ENCODE results near the gene SERPINF2.

Gene SERPINF2

DNA sequence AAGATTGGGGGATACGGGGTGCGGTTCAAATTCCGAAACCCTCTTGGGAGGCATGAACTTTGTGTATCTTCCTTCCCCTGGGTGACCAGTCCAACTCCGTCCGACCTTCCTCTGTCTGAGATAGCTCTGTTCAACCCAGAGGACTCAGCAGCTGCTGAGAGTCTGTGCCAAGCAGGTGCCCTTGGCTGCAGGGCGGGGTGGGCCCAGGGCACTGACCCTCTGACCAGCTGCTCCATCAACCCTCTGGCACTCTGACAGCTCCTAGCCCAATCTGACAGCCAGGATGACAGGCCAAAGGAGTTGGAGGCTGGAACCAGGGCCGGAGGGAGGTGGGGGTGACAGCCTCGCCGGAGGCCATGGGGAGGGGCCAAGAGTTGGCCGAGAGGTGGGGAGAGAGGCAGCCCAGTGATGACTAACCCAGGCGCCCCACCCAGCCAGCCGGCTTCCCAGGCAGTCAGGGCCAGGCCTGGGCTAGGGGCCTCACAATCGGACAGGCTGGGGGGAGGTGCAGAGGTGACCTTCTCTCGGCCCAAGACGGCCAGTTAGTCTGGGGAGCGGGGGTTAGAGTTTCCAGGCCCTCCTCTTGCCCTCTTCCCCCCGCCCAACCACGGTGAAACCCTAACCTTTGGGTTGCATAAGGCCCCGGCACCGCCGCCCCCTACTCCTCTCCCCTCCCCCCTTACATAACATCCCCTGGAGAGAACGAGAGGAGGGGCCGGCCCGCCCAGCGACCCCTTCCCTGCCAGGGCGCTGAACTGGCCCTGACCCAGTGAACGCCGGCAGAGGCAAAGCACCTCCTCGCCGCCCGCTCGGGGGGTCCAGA lies 27.5 kb upstream of the SERPINF2 start:
- ChIA-PET POLR2A (interaction anchor here (0.5 to 4.6 kb wide), 27 partner anchors 8 to 531 kb away, joined by 3 to 45 read pairs (median 6); partner anchors contain the start of genes PITPNA, PRPF8, RILP and RPA1), CTCF (interaction anchor here (0.6 to 5.1 kb wide), 13 partner anchors 7 to 1031 kb away, joined by 3 to 44 read pairs (median 4); partner anchors contain the start of genes OVCA2 and WDR81)
- no peaks in the 10 kb centered on the region for H3K9me3 ChIP-seq (ENCODE audit: control insufficient read depth, insufficient read depth, low read depth, low read length)
- peak overlapping the region; percentile 86 for H3K4me3 ChIP-seq (ENCODE audit: low read depth, low read length)
- H3K27ac ChIP-seq (ENCODE audit: extremely low read depth, low read depth, low read length), result peak overlapping the region; percentile 44; the same call in 1 of the 2 replicates
- H3K36me3 ChIP-seq (ENCODE audit: control insufficient read depth in 2 of 2, insufficient read depth in 1 of 2, low read length in 2 of 2), result peaks cover 0 to 23% of the 10 kb centered on the region in 2 experiments; a peak in 1 of 3 replicates
- peaks cover 18% of the 10 kb centered on the region for H3K4me1 ChIP-seq (ENCODE audit: control insufficient read depth, insufficient read depth, low read length)
- TF ChIP-seq, protein P1, sequence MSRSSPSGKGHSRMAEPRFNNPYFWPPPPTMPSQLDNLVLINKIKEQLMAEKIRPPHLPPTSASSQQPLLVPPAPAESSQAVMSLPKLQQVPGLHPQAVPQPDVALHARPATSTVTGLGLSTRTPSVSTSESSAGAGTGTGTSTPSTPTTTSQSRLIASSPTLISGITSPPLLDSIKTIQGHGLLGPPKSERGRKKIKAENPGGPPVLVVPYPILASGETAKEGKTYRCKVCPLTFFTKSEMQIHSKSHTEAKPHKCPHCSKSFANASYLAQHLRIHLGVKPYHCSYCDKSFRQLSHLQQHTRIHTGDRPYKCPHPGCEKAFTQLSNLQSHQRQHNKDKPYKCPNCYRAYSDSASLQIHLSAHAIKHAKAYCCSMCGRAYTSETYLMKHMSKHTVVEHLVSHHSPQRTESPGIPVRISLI (tag by site-specific recombination; IDR thresholded peaks at IDR 0.05), result no peak
- TF ChIP-seq, protein P2, sequence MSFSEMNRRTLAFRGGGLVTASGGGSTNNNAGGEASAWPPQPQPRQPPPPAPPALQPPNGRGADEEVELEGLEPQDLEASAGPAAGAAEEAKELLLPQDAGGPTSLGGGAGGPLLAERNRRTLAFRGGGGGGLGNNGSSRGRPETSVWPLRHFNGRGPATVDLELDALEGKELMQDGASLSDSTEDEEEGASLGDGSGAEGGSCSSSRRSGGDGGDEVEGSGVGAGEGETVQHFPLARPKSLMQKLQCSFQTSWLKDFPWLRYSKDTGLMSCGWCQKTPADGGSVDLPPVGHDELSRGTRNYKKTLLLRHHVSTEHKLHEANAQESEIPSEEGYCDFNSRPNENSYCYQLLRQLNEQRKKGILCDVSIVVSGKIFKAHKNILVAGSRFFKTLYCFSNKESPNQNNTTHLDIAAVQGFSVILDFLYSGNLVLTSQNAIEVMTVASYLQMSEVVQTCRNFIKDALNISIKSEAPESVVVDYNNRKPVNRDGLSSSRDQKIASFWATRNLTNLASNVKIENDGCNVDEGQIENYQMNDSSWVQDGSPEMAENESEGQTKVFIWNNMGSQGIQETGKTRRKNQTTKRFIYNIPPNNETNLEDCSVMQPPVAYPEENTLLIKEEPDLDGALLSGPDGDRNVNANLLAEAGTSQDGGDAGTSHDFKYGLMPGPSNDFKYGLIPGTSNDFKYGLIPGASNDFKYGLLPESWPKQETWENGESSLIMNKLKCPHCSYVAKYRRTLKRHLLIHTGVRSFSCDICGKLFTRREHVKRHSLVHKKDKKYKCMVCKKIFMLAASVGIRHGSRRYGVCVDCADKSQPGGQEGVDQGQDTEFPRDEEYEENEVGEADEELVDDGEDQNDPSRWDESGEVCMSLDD (tag by site-specific recombination; IDR thresholded peaks at IDR 0.05), result peak; percentile 42; the same call in 1 of the 2 replicates
- no peak for TF ChIP-seq ZNF2 (tag by site-specific recombination; IDR thresholded peaks at IDR 0.05)
- TF ChIP-seq, protein P3, sequence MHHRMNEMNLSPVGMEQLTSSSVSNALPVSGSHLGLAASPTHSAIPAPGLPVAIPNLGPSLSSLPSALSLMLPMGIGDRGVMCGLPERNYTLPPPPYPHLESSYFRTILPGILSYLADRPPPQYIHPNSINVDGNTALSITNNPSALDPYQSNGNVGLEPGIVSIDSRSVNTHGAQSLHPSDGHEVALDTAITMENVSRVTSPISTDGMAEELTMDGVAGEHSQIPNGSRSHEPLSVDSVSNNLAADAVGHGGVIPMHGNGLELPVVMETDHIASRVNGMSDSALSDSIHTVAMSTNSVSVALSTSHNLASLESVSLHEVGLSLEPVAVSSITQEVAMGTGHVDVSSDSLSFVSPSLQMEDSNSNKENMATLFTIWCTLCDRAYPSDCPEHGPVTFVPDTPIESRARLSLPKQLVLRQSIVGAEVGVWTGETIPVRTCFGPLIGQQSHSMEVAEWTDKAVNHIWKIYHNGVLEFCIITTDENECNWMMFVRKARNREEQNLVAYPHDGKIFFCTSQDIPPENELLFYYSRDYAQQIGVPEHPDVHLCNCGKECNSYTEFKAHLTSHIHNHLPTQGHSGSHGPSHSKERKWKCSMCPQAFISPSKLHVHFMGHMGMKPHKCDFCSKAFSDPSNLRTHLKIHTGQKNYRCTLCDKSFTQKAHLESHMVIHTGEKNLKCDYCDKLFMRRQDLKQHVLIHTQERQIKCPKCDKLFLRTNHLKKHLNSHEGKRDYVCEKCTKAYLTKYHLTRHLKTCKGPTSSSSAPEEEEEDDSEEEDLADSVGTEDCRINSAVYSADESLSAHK (tag by site-specific recombination; IDR thresholded peaks at IDR 0.05), result no peak
- TF ChIP-seq ZNF473 (tag by site-specific recombination; IDR thresholded peaks at IDR 0.05), result no peak
- TF ChIP-seq, protein P4, sequence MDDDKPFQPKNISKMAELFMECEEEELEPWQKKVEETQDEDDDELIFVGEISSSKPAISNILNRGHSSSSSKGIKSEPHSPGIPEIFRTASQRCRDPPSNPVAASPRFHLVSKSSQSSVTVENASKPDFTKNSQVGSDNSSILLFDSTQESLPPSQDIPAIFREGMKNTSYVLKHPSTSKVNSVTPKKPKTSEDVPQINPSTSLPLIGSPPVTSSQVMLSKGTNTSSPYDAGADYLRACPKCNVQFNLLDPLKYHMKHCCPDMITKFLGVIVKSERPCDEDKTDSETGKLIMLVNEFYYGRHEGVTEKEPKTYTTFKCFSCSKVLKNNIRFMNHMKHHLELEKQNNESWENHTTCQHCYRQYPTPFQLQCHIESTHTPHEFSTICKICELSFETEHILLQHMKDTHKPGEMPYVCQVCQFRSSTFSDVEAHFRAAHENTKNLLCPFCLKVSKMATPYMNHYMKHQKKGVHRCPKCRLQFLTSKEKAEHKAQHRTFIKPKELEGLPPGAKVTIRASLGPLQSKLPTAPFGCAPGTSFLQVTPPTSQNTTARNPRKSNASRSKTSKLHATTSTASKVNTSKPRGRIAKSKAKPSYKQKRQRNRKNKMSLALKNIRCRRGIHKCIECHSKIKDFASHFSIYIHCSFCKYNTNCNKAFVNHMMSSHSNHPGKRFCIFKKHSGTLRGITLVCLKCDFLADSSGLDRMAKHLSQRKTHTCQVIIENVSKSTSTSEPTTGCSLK (tag by site-specific recombination; IDR thresholded peaks at IDR 0.05), result no peak
- TF ChIP-seq ZNF248 (tag by site-specific recombination; IDR thresholded peaks at IDR 0.05), result no peak
- TF ChIP-seq ZNF777 (tag by site-specific recombination; IDR thresholded peaks at IDR 0.05; ENCODE audit: borderline replicate concordance), result no peak
- TF ChIP-seq GLI2 (tag by site-specific recombination; IDR thresholded peaks at IDR 0.05; ENCODE audit: borderline replicate concordance, low read depth), result no peak
- TF ChIP-seq ZNF37A (tag by site-specific recombination; IDR thresholded peaks at IDR 0.05), result no peak
- TF ChIP-seq, protein P5, sequence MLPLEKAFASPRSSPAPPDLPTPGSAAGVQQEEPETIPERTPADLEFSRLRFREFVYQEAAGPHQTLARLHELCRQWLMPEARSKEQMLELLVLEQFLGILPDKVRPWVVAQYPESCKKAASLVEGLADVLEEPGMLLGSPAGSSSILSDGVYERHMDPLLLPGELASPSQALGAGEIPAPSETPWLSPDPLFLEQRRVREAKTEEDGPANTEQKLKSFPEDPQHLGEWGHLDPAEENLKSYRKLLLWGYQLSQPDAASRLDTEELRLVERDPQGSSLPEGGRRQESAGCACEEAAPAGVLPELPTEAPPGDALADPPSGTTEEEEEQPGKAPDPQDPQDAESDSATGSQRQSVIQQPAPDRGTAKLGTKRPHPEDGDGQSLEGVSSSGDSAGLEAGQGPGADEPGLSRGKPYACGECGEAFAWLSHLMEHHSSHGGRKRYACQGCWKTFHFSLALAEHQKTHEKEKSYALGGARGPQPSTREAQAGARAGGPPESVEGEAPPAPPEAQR (tag by site-specific recombination; IDR thresholded peaks at IDR 0.05), result no peak
- TF ChIP-seq ZNF621 (tag by site-specific recombination; IDR thresholded peaks at IDR 0.05), result no peak
- no peak for TF ChIP-seq ZBTB20 (tag by site-specific recombination; IDR thresholded peaks at IDR 0.05)
- peak; percentile 100 for TF ChIP-seq ZNF341 (tag by site-specific recombination; IDR thresholded peaks at IDR 0.05; ENCODE audit: low read depth)
- TF ChIP-seq, protein P6, sequence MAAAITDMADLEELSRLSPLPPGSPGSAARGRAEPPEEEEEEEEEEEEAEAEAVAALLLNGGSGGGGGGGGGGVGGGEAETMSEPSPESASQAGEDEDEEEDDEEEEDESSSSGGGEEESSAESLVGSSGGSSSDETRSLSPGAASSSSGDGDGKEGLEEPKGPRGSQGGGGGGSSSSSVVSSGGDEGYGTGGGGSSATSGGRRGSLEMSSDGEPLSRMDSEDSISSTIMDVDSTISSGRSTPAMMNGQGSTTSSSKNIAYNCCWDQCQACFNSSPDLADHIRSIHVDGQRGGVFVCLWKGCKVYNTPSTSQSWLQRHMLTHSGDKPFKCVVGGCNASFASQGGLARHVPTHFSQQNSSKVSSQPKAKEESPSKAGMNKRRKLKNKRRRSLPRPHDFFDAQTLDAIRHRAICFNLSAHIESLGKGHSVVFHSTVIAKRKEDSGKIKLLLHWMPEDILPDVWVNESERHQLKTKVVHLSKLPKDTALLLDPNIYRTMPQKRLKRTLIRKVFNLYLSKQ (tag by site-specific recombination; IDR thresholded peaks at IDR 0.05; ENCODE audit: borderline replicate concordance), result no peak
- no peak for TF ChIP-seq ZNF529 (tag by site-specific recombination; IDR thresholded peaks at IDR 0.05; ENCODE audit: insufficient replicate concordance)
- TF ChIP-seq ZNF114 (tag by site-specific recombination; IDR thresholded peaks at IDR 0.05), result no peak
- TF ChIP-seq KLF7 (tag by site-specific recombination; IDR thresholded peaks at IDR 0.05; ENCODE audit: borderline replicate concordance), result peak; percentile 32; the same call in 1 of the 2 replicates
- peak; percentile 72 for TF ChIP-seq GLIS2 (tag by site-specific recombination; IDR thresholded peaks at IDR 0.05)
- no peak for TF ChIP-seq ZNF223 (tag by site-specific recombination; IDR thresholded peaks at IDR 0.05)
- TF ChIP-seq, protein P7, sequence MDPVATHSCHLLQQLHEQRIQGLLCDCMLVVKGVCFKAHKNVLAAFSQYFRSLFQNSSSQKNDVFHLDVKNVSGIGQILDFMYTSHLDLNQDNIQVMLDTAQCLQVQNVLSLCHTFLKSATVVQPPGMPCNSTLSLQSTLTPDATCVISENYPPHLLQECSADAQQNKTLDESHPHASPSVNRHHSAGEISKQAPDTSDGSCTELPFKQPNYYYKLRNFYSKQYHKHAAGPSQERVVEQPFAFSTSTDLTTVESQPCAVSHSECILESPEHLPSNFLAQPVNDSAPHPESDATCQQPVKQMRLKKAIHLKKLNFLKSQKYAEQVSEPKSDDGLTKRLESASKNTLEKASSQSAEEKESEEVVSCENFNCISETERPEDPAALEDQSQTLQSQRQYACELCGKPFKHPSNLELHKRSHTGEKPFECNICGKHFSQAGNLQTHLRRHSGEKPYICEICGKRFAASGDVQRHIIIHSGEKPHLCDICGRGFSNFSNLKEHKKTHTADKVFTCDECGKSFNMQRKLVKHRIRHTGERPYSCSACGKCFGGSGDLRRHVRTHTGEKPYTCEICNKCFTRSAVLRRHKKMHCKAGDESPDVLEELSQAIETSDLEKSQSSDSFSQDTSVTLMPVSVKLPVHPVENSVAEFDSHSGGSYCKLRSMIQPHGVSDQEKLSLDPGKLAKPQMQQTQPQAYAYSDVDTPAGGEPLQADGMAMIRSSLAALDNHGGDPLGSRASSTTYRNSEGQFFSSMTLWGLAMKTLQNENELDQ (tag by site-specific recombination; IDR thresholded peaks at IDR 0.05; ENCODE audit: low read depth), result no peak
- TF ChIP-seq ZNF670 (tag by site-specific recombination; IDR thresholded peaks at IDR 0.05; ENCODE audit: low read depth), result no peak
